K562 (cell line): ENCODE results near the gene ZNF516. TPM values are rescaled to one million over a fixed set of nuclear protein-coding genes. Genes with fewer than 3 reads are reported as not detected.

Experiments used
- CHD2 ChIP-seq: IDR thresholded peaks from 2 replicates; pipeline ENCODE4 v1.6.1; 2011; ENCODE audit warnings: low read depth, low read length
- CREB3L1 ChIP-seq: fragments of 450-650 bp; IDR thresholded peaks from 2 replicates; pipeline ENCODE4 v1.6.1; 2014; ENCODE audit warnings: low read depth, mild to moderate bottlenecking, moderate library complexity, borderline replicate concordance
- NCOA1 ChIP-seq: fragments of 450-650 bp; IDR thresholded peaks from 2 replicates; pipeline ENCODE4 v1.6.1; 2016; ENCODE audit warnings: low read depth
- SREBF1 ChIP-seq: fragments of 150-350 bp; IDR thresholded peaks from 2 replicates; pipeline ENCODE4 v1.6.1; 2014; ENCODE audit warnings: antibody characterized with exemption, low read depth, low read length, borderline replicate concordance
- polyA plus RNA-seq, 8 experiments: library from polyadenylated mRNA; depleted of rRNA in 4 of 8; stranded (reverse) in 5 of 8; unstranded in 3 of 8; fragments of >200 nt; fragmentation: Nextera tagmentation in 2 of 8; fragmentation: Illumina TruSeq in 1 of 8; extraction: Ambion mirVana in 2 of 8; extraction: Trizol in 1 of 8; gene quantifications; 2 replicates each; pipeline versions ENCODE4 v1.2.1 to v1.2.3, GENCODE V29; 2011 to 2014; ENCODE audit warnings: inconsistent platforms in 1 of 8, missing spikeins in 1 of 8
- total RNA-seq, 7 experiments: library from RNA; depleted of rRNA in 6 of 7; stranded (reverse); fragments of >200 nt in 6 of 7; fragmentation: Illumina TruSeq in 2 of 7; extraction: Trizol in 2 of 7; gene quantifications; 2 replicates each; pipeline versions ENCODE4 v1.2.1 to v1.2.3, GENCODE V29; 2011 to 2021; ENCODE audit warnings: low replicate concordance in 1 of 7
- TF ChIP-seq, protein P1 (sequence below): sonication (generic); formaldehyde crosslinking; IDR thresholded peaks from 2 replicates; pipeline ENCODE4 v1.8.0; 2022; ENCODE audit warnings: missing genetic modification reagents, mild to moderate bottlenecking, borderline replicate concordance
- TF ChIP-seq, protein P2 (sequence below): fragments of 450-650 bp; IDR thresholded peaks from 2 replicates; pipeline ENCODE4 v1.6.1; 2016; ENCODE audit warnings: low read depth

Gene ZNF516
- total and polyA plus RNA-seq, 9 of the 15 experiments (the other 6 are each of a cell fraction or from before 2014, with no cell fraction given), result 0.04 to 0.20 (median 0.08) TPM; not detected in 3

- TF ChIP-seq, protein P1, sequence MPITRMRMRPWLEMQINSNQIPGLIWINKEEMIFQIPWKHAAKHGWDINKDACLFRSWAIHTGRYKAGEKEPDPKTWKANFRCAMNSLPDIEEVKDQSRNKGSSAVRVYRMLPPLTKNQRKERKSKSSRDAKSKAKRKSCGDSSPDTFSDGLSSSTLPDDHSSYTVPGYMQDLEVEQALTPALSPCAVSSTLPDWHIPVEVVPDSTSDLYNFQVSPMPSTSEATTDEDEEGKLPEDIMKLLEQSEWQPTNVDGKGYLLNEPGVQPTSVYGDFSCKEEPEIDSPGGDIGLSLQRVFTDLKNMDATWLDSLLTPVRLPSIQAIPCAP (CRISPR knock-in tag), result no peak
- TF ChIP-seq NCOA1 (no peak), CREB3L1 (no peak), SREBF1 (no peak), CHD2 (no peak)
- TF ChIP-seq, protein P2, sequence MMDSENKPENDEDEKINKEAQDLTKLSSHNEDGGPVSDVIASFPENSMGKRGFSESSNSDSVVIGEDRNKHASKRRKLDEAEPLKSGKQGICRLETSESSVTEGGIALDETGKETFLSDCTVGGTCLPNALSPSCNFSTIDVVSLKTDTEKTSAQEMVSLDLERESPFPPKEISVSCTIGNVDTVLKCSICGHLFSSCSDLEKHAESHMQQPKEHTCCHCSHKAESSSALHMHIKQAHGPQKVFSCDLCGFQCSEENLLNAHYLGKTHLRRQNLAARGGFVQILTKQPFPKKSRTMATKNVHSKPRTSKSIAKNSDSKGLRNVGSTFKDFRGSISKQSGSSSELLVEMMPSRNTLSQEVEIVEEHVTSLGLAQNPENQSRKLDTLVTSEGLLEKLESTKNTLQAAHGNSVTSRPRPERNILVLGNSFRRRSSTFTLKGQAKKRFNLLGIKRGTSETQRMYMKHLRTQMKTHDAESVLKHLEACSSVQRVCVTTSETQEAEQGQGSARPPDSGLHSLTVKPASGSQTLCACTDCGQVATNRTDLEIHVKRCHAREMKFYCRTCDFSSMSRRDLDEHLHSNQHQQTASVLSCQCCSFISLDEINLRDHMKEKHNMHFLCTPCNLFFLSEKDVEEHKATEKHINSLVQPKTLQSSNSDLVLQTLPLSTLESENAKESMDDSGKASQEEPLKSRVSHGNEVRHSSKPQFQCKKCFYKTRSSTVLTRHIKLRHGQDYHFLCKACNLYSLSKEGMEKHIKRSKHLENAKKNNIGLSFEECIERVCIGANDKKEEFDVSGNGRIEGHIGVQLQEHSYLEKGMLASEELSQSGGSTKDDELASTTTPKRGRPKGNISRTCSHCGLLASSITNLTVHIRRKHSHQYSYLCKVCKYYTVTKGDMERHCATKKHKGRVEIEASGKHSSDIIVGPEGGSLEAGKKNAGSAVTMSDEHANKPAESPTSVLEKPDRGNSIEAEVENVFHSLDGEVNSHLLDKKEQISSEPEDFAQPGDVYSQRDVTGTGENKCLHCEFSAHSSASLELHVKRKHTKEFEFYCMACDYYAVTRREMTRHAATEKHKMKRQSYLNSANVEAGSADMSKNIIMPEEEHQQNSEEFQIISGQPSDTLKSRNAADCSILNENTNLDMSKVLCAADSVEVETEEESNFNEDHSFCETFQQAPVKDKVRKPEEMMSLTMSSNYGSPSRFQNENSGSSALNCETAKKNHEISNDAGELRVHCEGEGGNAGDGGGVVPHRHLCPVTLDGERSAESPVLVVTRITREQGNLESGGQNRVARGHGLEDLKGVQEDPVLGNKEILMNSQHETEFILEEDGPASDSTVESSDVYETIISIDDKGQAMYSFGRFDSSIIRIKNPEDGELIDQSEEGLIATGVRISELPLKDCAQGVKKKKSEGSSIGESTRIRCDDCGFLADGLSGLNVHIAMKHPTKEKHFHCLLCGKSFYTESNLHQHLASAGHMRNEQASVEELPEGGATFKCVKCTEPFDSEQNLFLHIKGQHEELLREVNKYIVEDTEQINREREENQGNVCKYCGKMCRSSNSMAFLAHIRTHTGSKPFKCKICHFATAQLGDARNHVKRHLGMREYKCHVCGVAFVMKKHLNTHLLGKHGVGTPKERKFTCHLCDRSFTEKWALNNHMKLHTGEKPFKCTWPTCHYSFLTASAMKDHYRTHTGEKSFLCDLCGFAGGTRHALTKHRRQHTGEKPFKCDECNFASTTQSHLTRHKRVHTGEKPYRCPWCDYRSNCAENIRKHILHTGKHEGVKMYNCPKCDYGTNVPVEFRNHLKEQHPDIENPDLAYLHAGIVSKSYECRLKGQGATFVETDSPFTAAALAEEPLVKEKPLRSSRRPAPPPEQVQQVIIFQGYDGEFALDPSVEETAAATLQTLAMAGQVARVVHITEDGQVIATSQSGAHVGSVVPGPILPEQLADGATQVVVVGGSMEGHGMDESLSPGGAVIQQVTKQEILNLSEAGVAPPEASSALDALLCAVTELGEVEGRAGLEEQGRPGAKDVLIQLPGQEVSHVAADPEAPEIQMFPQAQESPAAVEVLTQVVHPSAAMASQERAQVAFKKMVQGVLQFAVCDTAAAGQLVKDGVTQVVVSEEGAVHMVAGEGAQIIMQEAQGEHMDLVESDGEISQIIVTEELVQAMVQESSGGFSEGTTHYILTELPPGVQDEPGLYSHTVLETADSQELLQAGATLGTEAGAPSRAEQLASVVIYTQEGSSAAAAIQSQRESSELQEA, result no peak
Measured at GRCh38 chr18:76410033-76410432, 85.0 kb downstream of the ZNF516 start (continued).
